ENCODE measurements around the gene NT5C3B. TPM values are rescaled to one million over a fixed set of nuclear protein-coding genes. Genes with fewer than 3 reads are reported as not detected.
A peak's percentile ranks its signal among the peaks of the same experiment; 100 is the strongest.
"Not testable (repeated sequence)": the region's sequence is repeated elsewhere in the genome, so short reads cannot be mapped to it uniquely, and the experiment has no call there.

Gene NT5C3B
- 10 to 100 TPM; 61.9 to 74.3 TPM for total RNA-seq
- 214 TPM for polyA plus RNA-seq (ENCODE audit: insufficient read depth, low read depth, low replicate concordance)
- long read RNA-seq, donor 1, transcript NT5C3B-216 (8 exons, 1,534 nt), result major isoform, 8 of 27 reads
- long read RNA-seq, donor 1, partial matches to known transcripts, result 14 of 27 reads
- long read RNA-seq, donor 1, other reads (novel, unspliced or antisense), result 0 of 27 reads
- long read RNA-seq, donor 2, transcript NT5C3B-216 (8 exons, 1,534 nt), result major isoform, 8 of 12 reads
- long read RNA-seq, donor 2, partial matches to known transcripts, result 0 of 12 reads
- long read RNA-seq, donor 2, other reads (novel, unspliced or antisense), result 0 of 12 reads

- peak; percentile 61 for DNase-seq
- H3K36me3 ChIP-seq (ENCODE audit: low read depth, missing control alignments), result no peaks in the 10 kb centered on the region
- H3K27ac ChIP-seq, result peak within 1 kb of the TSS; percentile 44 to 58
- peak within 1 kb of the TSS; percentile 61 to 97 for H3K4me3 ChIP-seq
- H3K27me3 ChIP-seq, result no peaks in the 10 kb centered on the region
- intact Hi-C loops (cut with DNase I; ENCODE audit: low total_unique reads), result no loop called here
- WGBS, 2 donors, result 1 to 4% methylated on average over 5 to 27 of the region's 72 CpGs
- TF ChIP-seq POLR2A (IDR thresholded peaks at IDR 0.05) (no peak), CTCF (IDR thresholded peaks at IDR 0.05) (no peak)
- no peaks in the 10 kb centered on the region for H3K9me3 ChIP-seq
- H3K4me1 ChIP-seq, result peaks cover 5% of the 10 kb centered on the region
Observed at GRCh38 chr17:41835800-41836549, at the start of gene NT5C3B. Gene NT5C3B (minus strand): TSS chr17:41836232. CDS start chr17:41836193, 39 bp downstream.

GRCh38 chr17:41885733-41886132, 49.7 kb upstream of the NT5C3B start:
- DNase-seq, result no peak
- no peaks in the 10 kb centered on the region for H3K27me3 ChIP-seq
- intact Hi-C loops (cut with DNase I; ENCODE audit: low total_unique reads), result no loop called here
- WGBS, 2 donors, result 85 to 88% methylated on average over 6 of the region's 6 CpGs
- H3K36me3 ChIP-seq (ENCODE audit: low read depth, missing control alignments), result no peaks in the 10 kb centered on the region
- H3K9me3 ChIP-seq, result no peaks in the 10 kb centered on the region
- no peaks in the 10 kb centered on the region for H3K4me1 ChIP-seq
- H3K4me3 ChIP-seq, result no peak overlapping the region
- H3K27ac ChIP-seq, result no peak overlapping the region
- TF ChIP-seq POLR2A (IDR thresholded peaks at IDR 0.05) (no peak), CTCF (IDR thresholded peaks at IDR 0.05) (no peak)

- H3K4me1 ChIP-seq, result no peaks in the 10 kb centered on the region
- intact Hi-C loops (cut with DNase I; ENCODE audit: low total_unique reads), result no loop called here
- no peak overlapping the region for H3K27ac ChIP-seq
- H3K4me3 ChIP-seq, result no peak overlapping the region
- DNase-seq, result no peak
- H3K36me3 ChIP-seq (ENCODE audit: low read depth, missing control alignments), result no peaks in the 10 kb centered on the region
- no peaks in the 10 kb centered on the region for H3K9me3 ChIP-seq
- no peak for TF ChIP-seq CTCF (IDR thresholded peaks at IDR 0.05)
- no peak for TF ChIP-seq POLR2A (IDR thresholded peaks at IDR 0.05)
- WGBS, 2 donors, result 87 to 90% methylated on average over 6 of the region's 6 CpGs
- no peaks in the 10 kb centered on the region for H3K27me3 ChIP-seq
Observed at GRCh38 chr17:41882756-41883155, 46.7 kb upstream of the NT5C3B start.

- Histone ChIP-seq H3K4me3 (no peak overlapping the region), H3K4me1 (no peaks in the 10 kb centered on the region), H3K36me3 (ENCODE audit: low read depth, missing control alignments) (no peaks in the 10 kb centered on the region), H3K27ac (no peak overlapping the region), H3K9me3 (no peaks in the 10 kb centered on the region), H3K27me3 (no peaks in the 10 kb centered on the region)
- intact Hi-C loops (cut with DNase I; ENCODE audit: low total_unique reads), result no loop called here
- WGBS, 2 donors, result 90 to 94% methylated on average over 4 of the region's 4 CpGs
- TF ChIP-seq CTCF (IDR thresholded peaks at IDR 0.05) (no peak), POLR2A (IDR thresholded peaks at IDR 0.05) (no peak)
- DNase-seq, result no peak
Observed at GRCh38 chr17:41880130-41880529, 44.1 kb upstream of the NT5C3B start.

GRCh38 chr17:41874293-41874670, 38.2 kb upstream of the NT5C3B start:
- H3K4me3 ChIP-seq; H3K4me1 ChIP-seq; H3K36me3 ChIP-seq (ENCODE audit: low read depth, missing control alignments); H3K27me3 ChIP-seq; H3K27ac ChIP-seq; intact Hi-C loops (cut with DNase I; ENCODE audit: low total_unique reads); H3K9me3 ChIP-seq; DNase-seq: not testable (repeated sequence)
- 93 to 96% methylated on average over 9 of the region's 9 CpGs for WGBS, 2 donors
